ENCODE data around the gene MAFG. TPM values are rescaled to one million over a fixed set of nuclear protein-coding genes. Genes with fewer than 3 reads are reported as not detected.
A peak's percentile ranks its signal among the peaks of the same experiment; 100 is the strongest.

Gene MAFG
- total and polyA plus RNA-seq, 2 of the 13 experiments (the other 11 are each of a cell fraction or from before 2014, with no cell fraction given) = 14.5 to 20.0 TPM

GRCh38 chr17:81932333-81932983 lies 4.9 kb upstream of the MAFG start (continued):
- TF ChIP-seq ZBTB4 (CRISPR knock-in tag; IDR thresholded peaks at IDR 0.05; ENCODE audit: borderline replicate concordance) (no peak), MYPOP (CRISPR knock-in tag; IDR thresholded peaks at IDR 0.05) (no peak), BRCA1 (CRISPR knock-in tag; IDR thresholded peaks at IDR 0.05) (no peak), ATRX (CRISPR knock-in tag; IDR thresholded peaks at IDR 0.05; ENCODE audit: borderline replicate concordance) (no peak), ZGPAT (CRISPR knock-in tag; IDR thresholded peaks at IDR 0.05) (peak; percentile 28; the same call in 1 of the 2 replicates), BORCS8-MEF2B (CRISPR knock-in tag; IDR thresholded peaks at IDR 0.05) (peak; percentile 12; the same call in 1 of the 2 replicates), ZNF484 (CRISPR knock-in tag; IDR thresholded peaks at IDR 0.05; ENCODE audit: borderline replicate concordance, low read depth) (no peak), NFYC (CRISPR knock-in tag; IDR thresholded peaks at IDR 0.05) (no peak), ZIK1 (CRISPR knock-in tag; IDR thresholded peaks at IDR 0.05; ENCODE audit: borderline replicate concordance, low read depth) (no peak), ZNF790 (CRISPR knock-in tag; IDR thresholded peaks at IDR 0.05; ENCODE audit: borderline replicate concordance) (no peak), MAFK (conservative IDR thresholded peaks at IDR 0.05 in 1 of 2, IDR thresholded peaks at IDR 0.05 in 1 of 2; ENCODE audit: low read length in 2 of 2) (no peak), ZNF710 (CRISPR knock-in tag; IDR thresholded peaks at IDR 0.05; ENCODE audit: borderline replicate concordance) (no peak), DZIP1 (CRISPR knock-in tag; IDR thresholded peaks at IDR 0.05) (no peak), BCL6 (CRISPR knock-in tag; IDR thresholded peaks at IDR 0.05) (no peak), ZNF674 (CRISPR knock-in tag; IDR thresholded peaks at IDR 0.05; ENCODE audit: low read depth) (no peak), FIP1L1 (IDR thresholded peaks at IDR 0.05; ENCODE audit: borderline replicate concordance, insufficient read depth, low read depth, low read length) (no peak), ZNF343 (CRISPR knock-in tag; IDR thresholded peaks at IDR 0.05) (no peak)

Measured in HepG2 (cell line).